ENCODE measurements around the gene BICC1. TPM values are rescaled to one million over a fixed set of nuclear protein-coding genes. Genes with fewer than 3 reads are reported as not detected.

BICC1 gene
- polyA plus RNA-seq, 3 donors, result 0.02 to 0.24 (median 0.14) TPM

- Mint-ChIP-seq H3K4me1 (peaks cover 14% of the 10 kb centered on the region), H3K27ac (no peak overlapping the region), H3K4me3 (no peak overlapping the region), H3K27me3 (ENCODE audit: low read depth in 3 of 3) (peaks cover 0 to 3% (median 1%) of the 10 kb centered on the region in 3 donors), H3K36me3 (no peaks in the 10 kb centered on the region), H3K9me3 (peaks cover 0 to 10% (median 6%) of the 10 kb centered on the region in 7 donors)
- intact Hi-C loops (cut with micrococcal nuclease), result no loop called here
- Histone ChIP-seq H3K4me2 (replicated peaks; ENCODE audit: extremely low read depth, low read length, poor library complexity, severe bottlenecking) (no peak overlapping the region), H3K4me1 (ENCODE audit: control insufficient read depth in 1 of 2, insufficient read depth in 2 of 2, low read length in 2 of 2) (no peaks in the 10 kb centered on the region), H2AFZ (ENCODE audit: insufficient read depth, low read depth, low read length, poor library complexity, severe bottlenecking) (no peak overlapping the region), H3K9me3 (replicated peaks in 1 of 2; ENCODE audit: control insufficient read depth in 1 of 2, insufficient read depth in 1 of 2, low read length in 2 of 2) (peaks cover 0 to 4% of the 10 kb centered on the region in 2 donors), H3K36me3 (replicated peaks in 1 of 2; ENCODE audit: control insufficient read depth in 1 of 2, insufficient read depth in 2 of 2, low read length in 2 of 2) (no peaks in the 10 kb centered on the region), H3K9ac (ENCODE audit: insufficient read depth, low read length, poor library complexity, severe bottlenecking) (no peak overlapping the region), H3K27me3 (ENCODE audit: control insufficient read depth in 2 of 2, insufficient read depth in 2 of 2, low read length in 2 of 2) (no peaks in the 10 kb centered on the region), H3K79me2 (ENCODE audit: insufficient read depth, low read length) (no peaks in the 10 kb centered on the region), H3K4me3 (replicated peaks in 1 of 3; ENCODE audit: low read depth in 2 of 3, low read length in 3 of 3) (no peak overlapping the region), H4K20me1 (ENCODE audit: insufficient read depth, low read length) (no peaks in the 10 kb centered on the region), H3K27ac (ENCODE audit: low read depth in 1 of 2, low read length in 2 of 2) (no peak overlapping the region)
- no peak for TF ChIP-seq CTCF (IDR thresholded peaks at IDR 0.05)
- DNase-seq, result no peak
- 88% methylated on average over 12 of the region's 14 CpGs for WGBS (ENCODE audit: insufficient coverage)
These were observed 102.7 kb downstream of the BICC1 start for GRCh38 chr10:58615237-58615935.

- Mint-ChIP-seq H3K4me3 (no peak overlapping the region), H3K27me3 (ENCODE audit: low read depth in 3 of 3) (peaks cover 0 to 3% (median 1%) of the 10 kb centered on the region in 3 donors), H3K4me1 (peaks cover 14% of the 10 kb centered on the region), H3K36me3 (no peaks in the 10 kb centered on the region), H3K9me3 (peaks cover 0 to 10% (median 6%) of the 10 kb centered on the region in 7 donors), H3K27ac (peak overlapping the region in 1 of 7 donors; percentile 8)
- no peak overlapping the region for H3K4me2 ChIP-seq (replicated peaks; ENCODE audit: extremely low read depth, low read length, poor library complexity, severe bottlenecking)
- no peaks in the 10 kb centered on the region for H3K79me2 ChIP-seq (ENCODE audit: insufficient read depth, low read length)
- DNase-seq, result no peak
- H3K9ac ChIP-seq (ENCODE audit: insufficient read depth, low read length, poor library complexity, severe bottlenecking), result no peak overlapping the region
- no peaks in the 10 kb centered on the region for H3K27me3 ChIP-seq (ENCODE audit: control insufficient read depth in 2 of 2, insufficient read depth in 2 of 2, low read length in 2 of 2)
- H4K20me1 ChIP-seq (ENCODE audit: insufficient read depth, low read length), result no peaks in the 10 kb centered on the region
- H3K27ac ChIP-seq (ENCODE audit: low read depth in 1 of 2, low read length in 2 of 2), result no peak overlapping the region
- H3K4me1 ChIP-seq (ENCODE audit: control insufficient read depth in 1 of 2, insufficient read depth in 2 of 2, low read length in 2 of 2), result no peaks in the 10 kb centered on the region
- H2AFZ ChIP-seq (ENCODE audit: insufficient read depth, low read depth, low read length, poor library complexity, severe bottlenecking), result no peak overlapping the region
- intact Hi-C loops (cut with micrococcal nuclease), result no loop called here
- WGBS (ENCODE audit: insufficient coverage), result 95% methylated on average over 8 of the region's 14 CpGs
- no peaks in the 10 kb centered on the region for H3K36me3 ChIP-seq (replicated peaks in 1 of 2; ENCODE audit: control insufficient read depth in 1 of 2, insufficient read depth in 2 of 2, low read length in 2 of 2)
- H3K9me3 ChIP-seq (replicated peaks in 1 of 2; ENCODE audit: control insufficient read depth in 1 of 2, insufficient read depth in 1 of 2, low read length in 2 of 2), result peaks cover 0 to 4% of the 10 kb centered on the region in 2 donors
- TF ChIP-seq CTCF (IDR thresholded peaks at IDR 0.05), result no peak
- no peak overlapping the region for H3K4me3 ChIP-seq (replicated peaks in 1 of 3; ENCODE audit: low read depth in 2 of 3, low read length in 3 of 3)
These were observed 105.5 kb downstream of the BICC1 start for GRCh38 chr10:58618158-58618676.
